Duodenal mucosa (tissue), 2 donors: ENCODE measurements around the gene ANP32E.
A peak's percentile ranks its signal among the peaks of the same experiment; 100 is the strongest.

Experiments used
- H3K27ac ChIP-seq: one replicate; pipeline ENCODE4 v1.7.0; 2013; ENCODE audit warnings: low read depth, low read length
- H3K27me3 ChIP-seq, 2 donors: one replicate each; pipeline ENCODE4 v1.7.0; 2013; ENCODE audit warnings: low read length in 2 of 2, control low read depth in 1 of 2; ENCODE audit not compliant: insufficient read depth in 2 of 2, control insufficient read depth in 1 of 2
- H3K36me3 ChIP-seq, 2 donors: one replicate each; pipeline ENCODE4 v1.7.0; 2013; ENCODE audit warnings: low read length in 2 of 2, control low read depth in 1 of 2; ENCODE audit not compliant: insufficient read depth in 2 of 2, control insufficient read depth in 1 of 2
- H3K4me1 ChIP-seq, 2 donors: one replicate each; pipeline ENCODE4 v1.7.0; 2013; ENCODE audit warnings: low read length in 2 of 2, control low read depth in 1 of 2; ENCODE audit not compliant: insufficient read depth in 2 of 2, control insufficient read depth in 1 of 2
- H3K4me3 ChIP-seq, 2 donors: one replicate each; pipeline ENCODE4 v1.7.0; 2013; ENCODE audit warnings: low read length in 2 of 2, low read depth in 1 of 2
- H3K9ac ChIP-seq, 2 donors: one replicate each; pipeline ENCODE4 v1.7.0; 2013; ENCODE audit warnings: low read length in 2 of 2, low read depth in 1 of 2
- H3K9me3 ChIP-seq, 2 donors: one replicate each; pipeline ENCODE4 v1.7.0; 2013; ENCODE audit warnings: low read length in 2 of 2, control low read depth in 1 of 2; ENCODE audit not compliant: control insufficient read depth in 1 of 2

Gene ANP32E

GRCh38 chr1:150178548-150178947, 57.4 kb downstream of the ANP32E start:
- Histone ChIP-seq H3K9ac (no peak overlapping the region), H3K27ac (no peak overlapping the region), H3K4me3 (no peak overlapping the region), H3K27me3 (no peaks in the 10 kb centered on the region), H3K36me3 (no peaks in the 10 kb centered on the region), H3K4me1 (peaks cover 12 to 17% of the 10 kb centered on the region in 2 donors), H3K9me3 (no peaks in the 10 kb centered on the region)

- no peak overlapping the region for H3K27ac ChIP-seq
- peaks cover 20 to 22% of the 10 kb centered on the region in 2 donors for H3K4me1 ChIP-seq
- no peaks in the 10 kb centered on the region for H3K36me3 ChIP-seq
- H3K9me3 ChIP-seq, result no peaks in the 10 kb centered on the region
- H3K4me3 ChIP-seq, result no peak overlapping the region
- no peak overlapping the region for H3K9ac ChIP-seq
- H3K27me3 ChIP-seq, result no peaks in the 10 kb centered on the region
Measured at GRCh38 chr1:150176593-150176992, 59.3 kb downstream of the ANP32E start.

GRCh38 chr1:150173141-150173585, 62.7 kb downstream of the ANP32E start:
- H3K4me1 ChIP-seq, result peaks cover 14 to 20% of the 10 kb centered on the region in 2 donors
- no peaks in the 10 kb centered on the region for H3K27me3 ChIP-seq
- no peaks in the 10 kb centered on the region for H3K36me3 ChIP-seq
- H3K9me3 ChIP-seq, result no peaks in the 10 kb centered on the region
- peak overlapping the region in 1 of 2 donors; percentile 14 for H3K4me3 ChIP-seq
- no peak overlapping the region for H3K9ac ChIP-seq
- peak overlapping the region; percentile 48 for H3K27ac ChIP-seq

DNA sequence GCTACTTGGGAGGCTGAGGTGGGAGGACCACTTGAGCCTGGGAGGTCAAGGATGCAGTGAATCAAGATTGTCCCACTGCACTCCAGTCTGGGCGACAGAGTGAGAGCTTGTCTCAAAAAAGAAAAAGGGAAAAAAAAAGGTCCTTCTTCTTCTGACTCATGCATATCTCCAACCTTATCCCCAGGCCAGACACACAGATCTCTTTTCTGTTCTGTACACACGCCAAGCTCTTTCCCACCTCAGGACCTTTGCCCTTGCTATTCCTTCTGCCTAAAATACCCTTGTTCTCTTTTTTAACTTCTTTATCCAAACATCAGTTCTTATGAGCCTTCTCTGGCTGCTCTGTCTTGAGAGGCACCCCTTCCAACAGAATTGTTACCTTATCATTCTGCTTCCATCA, 64.1 kb downstream of the ANP32E start:
- no peak overlapping the region for H3K27ac ChIP-seq
- no peak overlapping the region for H3K4me3 ChIP-seq
- H3K36me3 ChIP-seq, result no peaks in the 10 kb centered on the region
- no peaks in the 10 kb centered on the region for H3K9me3 ChIP-seq
- no peak overlapping the region for H3K9ac ChIP-seq
- no peaks in the 10 kb centered on the region for H3K27me3 ChIP-seq
- peaks cover 14 to 16% of the 10 kb centered on the region in 2 donors for H3K4me1 ChIP-seq

- Histone ChIP-seq H3K27me3 (no peaks in the 10 kb centered on the region), H3K27ac (no peak overlapping the region), H3K36me3 (no peaks in the 10 kb centered on the region), H3K9me3 (no peaks in the 10 kb centered on the region), H3K4me1 (peaks cover 19 to 22% of the 10 kb centered on the region in 2 donors), H3K9ac (no peak overlapping the region), H3K4me3 (no peak overlapping the region)
Measured at GRCh38 chr1:150168960-150169601, 66.8 kb downstream of the ANP32E start.
